Measurements from ENCODE around the gene SIGLEC15.

SIGLEC15 gene

GRCh38 chr18:45783097-45784075, 42.1 kb upstream of the SIGLEC15 start:
- DNase-seq = no peak
- no peak overlapping the region for H3K4me3 ChIP-seq (ENCODE audit: low read depth, low read length)
- no peaks in the 10 kb centered on the region for H3K9me3 ChIP-seq (ENCODE audit: severe bottlenecking)
- H3K36me3 ChIP-seq = no peaks in the 10 kb centered on the region
- no peak for TF ChIP-seq CTCF (IDR thresholded peaks at IDR 0.05; ENCODE audit: low read depth, low read length)
- no peak overlapping the region for H3K27ac ChIP-seq
- peaks cover 76% of the 10 kb centered on the region for H3K27me3 ChIP-seq (ENCODE audit: insufficient read depth, low read depth, severe bottlenecking)

- no peaks in the 10 kb centered on the region for H3K36me3 ChIP-seq
- DNase-seq = no peak
- no peaks in the 10 kb centered on the region for H3K9me3 ChIP-seq (ENCODE audit: severe bottlenecking)
- TF ChIP-seq CTCF (IDR thresholded peaks at IDR 0.05; ENCODE audit: low read depth, low read length) = no peak
- H3K4me3 ChIP-seq (ENCODE audit: low read depth, low read length) = no peak overlapping the region
- H3K27ac ChIP-seq = no peak overlapping the region
- H3K27me3 ChIP-seq (ENCODE audit: insufficient read depth, low read depth, severe bottlenecking) = peaks cover 65% of the 10 kb centered on the region
These were observed 40.3 kb upstream of the SIGLEC15 start for GRCh38 chr18:45785134-45785533.

GRCh38 chr18:45786941-45787340, 38.5 kb upstream of the SIGLEC15 start:
- Histone ChIP-seq H3K27ac (no peak overlapping the region), H3K36me3 (no peaks in the 10 kb centered on the region), H3K27me3 (ENCODE audit: insufficient read depth, low read depth, severe bottlenecking) (peaks cover 50% of the 10 kb centered on the region), H3K9me3 (ENCODE audit: severe bottlenecking) (peaks cover 3% of the 10 kb centered on the region), H3K4me3 (ENCODE audit: low read depth, low read length) (no peak overlapping the region)
- TF ChIP-seq CTCF (IDR thresholded peaks at IDR 0.05; ENCODE audit: low read depth, low read length) = no peak
- DNase-seq = no peak

GRCh38 chr18:45787346-45787745, 38.1 kb upstream of the SIGLEC15 start:
- H3K9me3 ChIP-seq (ENCODE audit: severe bottlenecking) = peaks cover 3% of the 10 kb centered on the region
- H3K27ac ChIP-seq = no peak overlapping the region

GRCh38 chr18:45788861-45789260, 36.6 kb upstream of the SIGLEC15 start:
- no peak for TF ChIP-seq CTCF (IDR thresholded peaks at IDR 0.05; ENCODE audit: low read depth, low read length)

More at GRCh38 chr18:45787346-45787745, 38.1 kb upstream of the SIGLEC15 start:
- no peak for TF ChIP-seq CTCF (IDR thresholded peaks at IDR 0.05; ENCODE audit: low read depth, low read length)
- H3K4me3 ChIP-seq (ENCODE audit: low read depth, low read length) = no peak overlapping the region
- H3K36me3 ChIP-seq = no peaks in the 10 kb centered on the region
- peaks cover 46% of the 10 kb centered on the region for H3K27me3 ChIP-seq (ENCODE audit: insufficient read depth, low read depth, severe bottlenecking)
- DNase-seq = no peak

More at GRCh38 chr18:45788861-45789260, 36.6 kb upstream of the SIGLEC15 start:
- Histone ChIP-seq H3K4me3 (ENCODE audit: low read depth, low read length) (no peak overlapping the region), H3K27me3 (ENCODE audit: insufficient read depth, low read depth, severe bottlenecking) (peaks cover 48% of the 10 kb centered on the region), H3K27ac (no peak overlapping the region), H3K36me3 (no peaks in the 10 kb centered on the region), H3K9me3 (ENCODE audit: severe bottlenecking) (peaks cover 3% of the 10 kb centered on the region)
- no peak for DNase-seq
